NCI-H146 treated with DMSO at 0.1 percent for 48 hours (cell line): ENCODE data around the gene PKN3.
"Not testable (repeated sequence)": the region's sequence is repeated elsewhere in the genome, so short reads cannot be mapped to it uniquely, and the experiment has no call there.

ENCODE experiments used
- DNase-seq: peaks from one replicate; lab custom pipeline; 2025; ENCODE audit not compliant: unreplicated experiment; lab: John Stamatoyannopoulos, UW

PKN3 gene

GRCh38 chr9:128690684-128691034 lies 11.6 kb upstream of the PKN3 start:
- no peak for DNase-seq

- DNase-seq: not testable (repeated sequence)
Measured at GRCh38 chr9:128693738-128694137, 8.6 kb upstream of the PKN3 start.

- no peak for DNase-seq
Measured at GRCh38 chr9:128694344-128694743, 8.0 kb upstream of the PKN3 start.

GRCh38 chr9:128696923-128697707 lies 5.2 kb upstream of the PKN3 start:
- DNase-seq: no peak

- DNase-seq: not testable (repeated sequence)
Measured at GRCh38 chr9:128699096-128699795, 3.1 kb upstream of the PKN3 start.

GRCh38 chr9:128701227-128701854 lies 962 bp upstream of the PKN3 start:
- DNase-seq: no peak

GRCh38 chr9:128702949-128703615 lies 779 bp downstream of the PKN3 start:
- DNase-seq: no peak

GRCh38 chr9:128703616-128704355 lies 1.5 kb downstream of the PKN3 start:
- DNase-seq: no peak

GRCh38 chr9:128704356-128704670 lies 2.0 kb downstream of the PKN3 start:
- DNase-seq: no peak

- DNase-seq: no peak
Measured at GRCh38 chr9:128705051-128705965, 3.0 kb downstream of the PKN3 start.

GRCh38 chr9:128706045-128706444 lies 3.7 kb downstream of the PKN3 start:
- DNase-seq: no peak

GRCh38 chr9:128706671-128707381 lies 4.5 kb downstream of the PKN3 start:
- no peak for DNase-seq

- no peak for DNase-seq
Measured at GRCh38 chr9:128707446-128707845, 5.1 kb downstream of the PKN3 start.

- no peak for DNase-seq
Measured at GRCh38 chr9:128712451-128713410, 10.4 kb downstream of the PKN3 start.

- no peak for DNase-seq
Measured at GRCh38 chr9:128713411-128713780, 11.1 kb downstream of the PKN3 start.

GRCh38 chr9:128713941-128714573 lies 11.8 kb downstream of the PKN3 start:
- DNase-seq: no peak

GRCh38 chr9:128714586-128715435 lies 12.5 kb downstream of the PKN3 start:
- DNase-seq: no peak
